Ishikawa (cell line): ENCODE data around the gene INO80C.

Experiments used
- EP300 ChIP-seq: IDR thresholded peaks from 2 replicates; pipeline ENCODE4 v1.6.1; 2012; ENCODE audit warnings: borderline replicate concordance
- RAD21 ChIP-seq: IDR thresholded peaks from 2 replicates; pipeline ENCODE4 v1.6.1; 2012; ENCODE audit warnings: low read depth
- TF ChIP-seq, protein P1 (sequence below): IDR thresholded peaks from 2 replicates; pipeline ENCODE4 v1.6.1; 2012
- TF ChIP-seq, protein P2 (sequence below): IDR thresholded peaks from 2 replicates; pipeline ENCODE4 v1.6.1; 2012; ENCODE audit warnings: low read depth, mild to moderate bottlenecking

DNA sequence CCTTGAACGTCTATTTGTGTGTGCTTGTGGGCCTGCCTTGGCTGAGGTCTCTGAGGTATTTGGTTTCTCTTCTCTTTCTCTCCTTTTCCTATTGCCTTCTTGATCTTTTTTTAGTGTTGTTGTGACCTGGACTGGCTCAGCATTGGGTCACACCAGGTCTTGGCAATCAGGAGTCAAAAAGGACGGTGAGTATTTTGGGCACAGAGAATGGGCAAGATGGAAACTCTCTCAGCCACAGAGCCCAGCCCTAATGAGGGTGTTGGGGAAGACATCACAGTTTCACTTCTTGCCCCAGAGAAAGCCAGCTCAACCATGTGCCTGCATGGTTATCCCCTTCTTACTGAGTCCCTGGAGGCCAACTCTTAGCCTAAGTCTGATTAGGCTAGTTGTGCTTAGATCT lies 13.7 kb upstream of the INO80C start:
- TF ChIP-seq, protein P1, sequence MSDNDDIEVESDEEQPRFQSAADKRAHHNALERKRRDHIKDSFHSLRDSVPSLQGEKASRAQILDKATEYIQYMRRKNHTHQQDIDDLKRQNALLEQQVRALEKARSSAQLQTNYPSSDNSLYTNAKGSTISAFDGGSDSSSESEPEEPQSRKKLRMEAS = no peak
- TF ChIP-seq RAD21 (no peak), EP300 (no peak)
- TF ChIP-seq, protein P2, sequence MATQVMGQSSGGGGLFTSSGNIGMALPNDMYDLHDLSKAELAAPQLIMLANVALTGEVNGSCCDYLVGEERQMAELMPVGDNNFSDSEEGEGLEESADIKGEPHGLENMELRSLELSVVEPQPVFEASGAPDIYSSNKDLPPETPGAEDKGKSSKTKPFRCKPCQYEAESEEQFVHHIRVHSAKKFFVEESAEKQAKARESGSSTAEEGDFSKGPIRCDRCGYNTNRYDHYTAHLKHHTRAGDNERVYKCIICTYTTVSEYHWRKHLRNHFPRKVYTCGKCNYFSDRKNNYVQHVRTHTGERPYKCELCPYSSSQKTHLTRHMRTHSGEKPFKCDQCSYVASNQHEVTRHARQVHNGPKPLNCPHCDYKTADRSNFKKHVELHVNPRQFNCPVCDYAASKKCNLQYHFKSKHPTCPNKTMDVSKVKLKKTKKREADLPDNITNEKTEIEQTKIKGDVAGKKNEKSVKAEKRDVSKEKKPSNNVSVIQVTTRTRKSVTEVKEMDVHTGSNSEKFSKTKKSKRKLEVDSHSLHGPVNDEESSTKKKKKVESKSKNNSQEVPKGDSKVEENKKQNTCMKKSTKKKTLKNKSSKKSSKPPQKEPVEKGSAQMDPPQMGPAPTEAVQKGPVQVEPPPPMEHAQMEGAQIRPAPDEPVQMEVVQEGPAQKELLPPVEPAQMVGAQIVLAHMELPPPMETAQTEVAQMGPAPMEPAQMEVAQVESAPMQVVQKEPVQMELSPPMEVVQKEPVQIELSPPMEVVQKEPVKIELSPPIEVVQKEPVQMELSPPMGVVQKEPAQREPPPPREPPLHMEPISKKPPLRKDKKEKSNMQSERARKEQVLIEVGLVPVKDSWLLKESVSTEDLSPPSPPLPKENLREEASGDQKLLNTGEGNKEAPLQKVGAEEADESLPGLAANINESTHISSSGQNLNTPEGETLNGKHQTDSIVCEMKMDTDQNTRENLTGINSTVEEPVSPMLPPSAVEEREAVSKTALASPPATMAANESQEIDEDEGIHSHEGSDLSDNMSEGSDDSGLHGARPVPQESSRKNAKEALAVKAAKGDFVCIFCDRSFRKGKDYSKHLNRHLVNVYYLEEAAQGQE = no peak
